ENCODE results near the gene ZNHIT1. TPM values are rescaled to one million over a fixed set of nuclear protein-coding genes. Genes with fewer than 3 reads are reported as not detected.

ZNHIT1 gene
- total and polyA plus RNA-seq, 2 of the 8 experiments (the other 6 are each of a cell fraction or from before 2014, with no cell fraction given), result 38.2 to 61.7 TPM

- TF ChIP-seq TBP (IDR thresholded peaks at IDR 0.05; ENCODE audit: low read depth, low read length) (no peak), SIX5 (IDR thresholded peaks at IDR 0.05; ENCODE audit: low read depth, low read length) (no peak), JUND (IDR thresholded peaks at IDR 0.05; ENCODE audit: low read length) (no peak), EP300 (IDR thresholded peaks at IDR 0.05; ENCODE audit: borderline replicate concordance in 1 of 2, low read depth in 2 of 2, low read length in 2 of 2) (no peak)
Observed at GRCh38 chr7:101265622-101266516, 47.9 kb downstream of the ZNHIT1 start (continued).
